ENCODE measurements around the gene GRIK5.

The GRIK5 gene

DNA sequence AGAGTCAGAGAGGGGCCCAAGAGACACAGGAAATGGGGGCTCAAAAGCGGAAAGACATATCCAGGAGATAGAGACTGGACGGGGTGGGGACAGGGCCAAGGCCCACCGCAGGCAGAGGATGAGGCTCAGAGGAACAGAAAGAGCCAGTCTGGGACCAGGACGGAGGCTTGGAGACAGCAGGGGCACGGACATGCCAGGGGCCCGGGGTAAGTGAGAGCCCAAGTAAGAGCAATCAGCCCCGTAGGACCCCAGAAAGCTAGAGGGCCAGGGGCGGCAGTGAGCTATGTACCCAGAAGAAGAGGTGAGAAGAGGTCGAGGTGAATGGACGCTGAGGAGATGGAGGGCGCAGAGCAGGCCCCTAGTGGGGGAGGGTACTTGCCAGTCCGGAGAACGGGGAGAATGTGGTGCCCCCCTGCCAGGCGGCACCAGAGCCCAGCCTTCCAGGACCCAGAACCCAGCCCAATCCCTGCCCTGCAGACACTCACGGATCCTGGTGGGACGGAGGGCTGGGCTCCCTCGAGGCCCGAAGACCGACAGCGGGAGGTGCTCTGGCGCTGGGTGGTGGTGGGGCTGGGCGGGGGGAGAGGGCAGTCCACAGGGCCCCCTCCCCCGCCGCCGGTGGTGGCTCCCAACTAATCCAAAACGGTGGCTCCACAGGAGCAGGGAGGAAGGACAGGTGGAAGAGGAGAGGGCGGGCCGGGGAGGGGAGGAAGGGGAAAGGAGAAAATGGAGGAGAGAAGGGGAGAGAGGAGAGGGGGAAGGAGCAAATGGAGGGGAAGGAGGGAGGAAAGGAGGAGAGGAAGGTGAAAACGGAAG, 1.0 kb downstream of the GRIK5 start:
- Mint-ChIP-seq H3K4me1 (peaks cover 12% of the 10 kb centered on the region), H3K27ac (no peak overlapping the region), H3K9me3 (no peaks in the 10 kb centered on the region), H3K27me3 (ENCODE audit: low read depth) (no peaks in the 10 kb centered on the region), H3K4me3 (peak overlapping the region in 2 of 3 experiments; percentile 40 to 50), H3K36me3 (ENCODE audit: low read depth) (peaks cover 1% of the 10 kb centered on the region)
- TF ChIP-seq, protein P1, sequence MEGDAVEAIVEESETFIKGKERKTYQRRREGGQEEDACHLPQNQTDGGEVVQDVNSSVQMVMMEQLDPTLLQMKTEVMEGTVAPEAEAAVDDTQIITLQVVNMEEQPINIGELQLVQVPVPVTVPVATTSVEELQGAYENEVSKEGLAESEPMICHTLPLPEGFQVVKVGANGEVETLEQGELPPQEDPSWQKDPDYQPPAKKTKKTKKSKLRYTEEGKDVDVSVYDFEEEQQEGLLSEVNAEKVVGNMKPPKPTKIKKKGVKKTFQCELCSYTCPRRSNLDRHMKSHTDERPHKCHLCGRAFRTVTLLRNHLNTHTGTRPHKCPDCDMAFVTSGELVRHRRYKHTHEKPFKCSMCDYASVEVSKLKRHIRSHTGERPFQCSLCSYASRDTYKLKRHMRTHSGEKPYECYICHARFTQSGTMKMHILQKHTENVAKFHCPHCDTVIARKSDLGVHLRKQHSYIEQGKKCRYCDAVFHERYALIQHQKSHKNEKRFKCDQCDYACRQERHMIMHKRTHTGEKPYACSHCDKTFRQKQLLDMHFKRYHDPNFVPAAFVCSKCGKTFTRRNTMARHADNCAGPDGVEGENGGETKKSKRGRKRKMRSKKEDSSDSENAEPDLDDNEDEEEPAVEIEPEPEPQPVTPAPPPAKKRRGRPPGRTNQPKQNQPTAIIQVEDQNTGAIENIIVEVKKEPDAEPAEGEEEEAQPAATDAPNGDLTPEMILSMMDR (IDR thresholded peaks at IDR 0.05; ENCODE audit: unreplicated experiment in 3 of 3) = no peak

DNA sequence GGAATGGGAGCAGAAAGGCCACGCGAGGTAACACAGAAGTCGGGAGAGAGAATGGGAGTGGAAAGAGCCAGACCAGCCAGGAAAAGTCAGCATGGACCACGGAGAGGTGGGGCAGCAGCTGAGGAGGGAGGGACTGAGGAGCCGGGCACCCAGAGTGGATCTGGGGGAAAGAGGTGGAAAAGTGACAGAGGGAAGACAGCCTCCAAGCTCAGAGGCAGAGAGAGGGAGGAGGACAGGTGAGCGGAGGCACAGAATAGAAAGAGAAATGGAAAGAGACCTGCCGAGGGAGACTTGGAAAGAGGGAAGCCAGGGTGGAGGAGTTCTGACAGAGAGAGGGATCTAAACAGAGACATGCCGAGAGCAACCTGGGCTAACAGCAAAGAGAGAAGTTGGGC, 1.6 kb downstream of the GRIK5 start:
- Mint-ChIP-seq H3K9me3 (no peaks in the 10 kb centered on the region), H3K4me3 (no peak overlapping the region), H3K36me3 (ENCODE audit: low read depth) (peaks cover 4% of the 10 kb centered on the region), H3K27ac (no peak overlapping the region), H3K4me1 (peaks cover 12% of the 10 kb centered on the region), H3K27me3 (ENCODE audit: low read depth) (no peaks in the 10 kb centered on the region)
- TF ChIP-seq, protein P1 (IDR thresholded peaks at IDR 0.05; ENCODE audit: unreplicated experiment in 3 of 3) = no peak

DNA sequence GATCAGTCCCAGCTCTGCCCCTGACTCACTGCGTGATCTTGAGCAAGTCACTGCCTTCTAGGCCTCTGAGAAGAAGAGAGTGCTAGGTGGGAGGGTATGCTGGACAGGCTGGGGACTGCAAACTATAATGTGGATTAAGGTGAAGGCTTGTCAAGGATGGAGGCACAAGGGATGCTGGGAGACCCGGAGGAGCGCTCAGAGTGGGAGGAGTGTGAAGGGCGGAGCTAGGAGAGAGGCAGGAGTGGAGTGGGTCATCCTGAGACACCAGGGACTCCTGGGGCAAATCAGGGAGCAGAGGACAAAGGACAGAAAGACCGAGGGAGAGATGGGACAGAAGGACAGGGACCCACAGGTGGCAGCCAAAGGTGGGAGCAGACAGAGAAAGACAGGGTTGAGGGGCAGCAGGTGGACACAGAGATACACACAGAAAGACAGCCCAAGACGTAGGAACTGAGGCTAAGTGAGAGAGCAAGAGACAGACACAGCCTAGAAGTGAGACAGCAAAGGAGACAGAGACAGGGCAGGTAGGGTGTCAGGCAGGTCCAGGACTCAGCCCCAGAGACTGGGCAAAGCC, 2.6 kb downstream of the GRIK5 start:
- TF ChIP-seq, protein P1 (IDR thresholded peaks at IDR 0.05; ENCODE audit: unreplicated experiment in 3 of 3) = no peak
- Mint-ChIP-seq H3K27me3 (ENCODE audit: low read depth) (no peaks in the 10 kb centered on the region), H3K4me3 (no peak overlapping the region), H3K36me3 (ENCODE audit: low read depth) (peaks cover 4% of the 10 kb centered on the region), H3K4me1 (peaks cover 8% of the 10 kb centered on the region), H3K9me3 (no peaks in the 10 kb centered on the region), H3K27ac (no peak overlapping the region)

DNA sequence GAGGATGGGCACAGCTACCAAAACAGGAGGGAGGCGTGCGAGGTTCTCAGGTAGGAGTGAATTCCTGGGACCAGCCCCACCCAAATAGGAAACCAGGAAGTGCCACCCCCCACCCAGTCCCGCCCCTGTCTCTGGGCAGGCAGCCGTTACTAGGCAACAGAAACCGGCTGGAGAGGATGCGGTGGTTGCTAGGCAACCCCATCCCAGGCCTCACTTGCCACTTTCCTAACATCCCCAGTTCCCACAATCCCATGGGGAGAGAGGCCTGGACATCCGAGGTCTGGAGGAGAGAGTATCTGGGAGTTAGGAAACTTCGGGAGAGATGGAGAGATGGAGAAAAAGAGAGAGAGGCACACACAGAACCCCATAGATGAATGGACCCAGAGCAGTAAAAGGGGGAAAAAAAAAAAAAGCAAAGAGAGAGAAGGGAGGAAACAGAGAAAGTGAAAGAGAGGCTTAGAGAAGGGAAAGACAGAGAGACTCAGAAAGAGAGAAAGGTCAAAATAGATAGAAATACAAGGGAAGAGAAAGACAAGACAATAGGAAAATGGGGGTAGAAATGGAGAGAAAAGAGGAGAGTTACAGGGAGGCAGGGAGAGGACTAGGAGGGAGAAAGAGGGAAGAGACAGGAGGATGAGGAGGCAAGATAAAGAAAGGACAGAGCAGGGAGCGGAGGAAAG, 3.8 kb downstream of the GRIK5 start:
- H3K4me3 Mint-ChIP-seq = no peak overlapping the region
- no peaks in the 10 kb centered on the region for H3K9me3 Mint-ChIP-seq
- TF ChIP-seq, protein P1 (IDR thresholded peaks at IDR 0.05; ENCODE audit: unreplicated experiment in 3 of 3) = no peak
- H3K36me3 Mint-ChIP-seq (ENCODE audit: low read depth) = peaks cover 8% of the 10 kb centered on the region
- H3K4me1 Mint-ChIP-seq = peaks cover 8% of the 10 kb centered on the region
- H3K27me3 Mint-ChIP-seq (ENCODE audit: low read depth) = no peaks in the 10 kb centered on the region
- no peak overlapping the region for H3K27ac Mint-ChIP-seq

DNA sequence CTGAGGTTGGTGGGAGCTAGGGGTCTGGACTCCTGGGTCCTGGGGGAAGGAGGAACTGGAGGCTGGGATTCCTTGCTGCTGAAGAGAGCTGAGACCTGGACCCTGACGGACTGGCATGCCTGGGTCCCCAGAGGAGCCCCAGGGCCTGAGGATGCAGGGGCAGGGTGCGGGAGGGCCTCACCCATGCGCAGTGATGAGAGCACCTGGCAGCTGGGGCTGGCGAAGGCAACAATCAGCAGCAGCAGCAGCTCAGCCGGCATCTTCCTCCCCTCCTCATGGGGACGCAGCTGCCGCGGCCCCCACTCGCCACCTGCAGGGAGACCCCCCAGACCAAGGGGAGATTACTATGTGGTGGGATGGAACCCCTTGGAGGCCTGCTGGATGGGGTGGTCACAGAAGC, 4.5 kb downstream of the GRIK5 start:
- Mint-ChIP-seq H3K27ac (no peak overlapping the region), H3K9me3 (no peaks in the 10 kb centered on the region), H3K36me3 (ENCODE audit: low read depth) (peaks cover 8% of the 10 kb centered on the region), H3K27me3 (ENCODE audit: low read depth) (no peaks in the 10 kb centered on the region), H3K4me1 (peaks cover 4% of the 10 kb centered on the region), H3K4me3 (no peak overlapping the region)
- TF ChIP-seq, protein P1 (IDR thresholded peaks at IDR 0.05; ENCODE audit: unreplicated experiment in 3 of 3) = no peak

Data from nephron (organoid).